HL-60/S4 treated with retinoic acid at 250 ng/mL for 4 days and 3 days (cell line): ENCODE measurements around the gene CLVS2.

Experiments used
- in situ Hi-C: fragments of 300-500 bp; cut with MboI; formaldehyde crosslinking; loops from 2 replicates; pipeline ENCODE4 v1.7.0; 2022; ENCODE audit warnings: low sequenced_read_pairs

CLVS2 gene

GRCh38 chr6:123022975-123023374 lies 26.9 kb downstream of the CLVS2 start:
- in situ Hi-C loops = no loop called here

GRCh38 chr6:123024976-123025375 lies 28.9 kb downstream of the CLVS2 start:
- in situ Hi-C loops = no loop called here

DNA sequence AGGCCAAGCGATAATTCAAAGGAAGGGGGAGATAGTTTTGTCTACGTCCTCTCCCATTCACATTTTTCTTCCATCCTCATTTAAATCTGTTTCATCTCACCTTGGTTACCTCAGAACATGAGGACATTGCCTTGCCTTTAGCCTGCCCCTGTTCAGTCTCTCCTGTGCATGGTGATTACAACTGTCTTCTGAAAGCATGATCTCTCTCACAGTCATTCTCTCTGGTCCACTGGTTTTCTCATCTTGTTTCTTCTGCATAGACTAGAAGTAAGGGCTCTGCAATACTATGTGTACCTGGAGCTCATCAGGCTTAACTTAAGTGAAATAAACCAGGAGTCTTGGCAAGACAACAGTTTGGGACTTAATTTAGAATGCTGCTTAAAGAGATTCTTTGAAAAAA lies 31.4 kb downstream of the CLVS2 start:
- in situ Hi-C loops = no loop called here

DNA sequence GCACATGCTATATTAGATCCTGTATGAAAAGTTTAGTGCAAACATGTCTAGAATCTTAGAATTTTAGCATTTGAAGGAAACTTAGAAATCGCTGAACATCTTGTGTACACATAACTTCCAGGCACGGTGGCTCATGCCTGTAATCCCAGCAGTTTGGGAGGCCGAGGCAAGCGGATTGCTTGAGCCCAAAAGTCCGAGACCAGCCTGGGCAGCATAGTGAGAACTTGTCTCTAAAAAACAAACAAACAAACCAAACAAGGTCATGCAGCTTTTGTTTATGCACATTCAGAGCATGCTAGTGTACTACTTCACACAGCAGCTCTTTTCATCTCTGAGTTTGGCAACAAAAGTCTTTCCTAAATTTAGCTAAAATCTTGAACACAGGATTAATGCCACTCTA lies 32.2 kb downstream of the CLVS2 start:
- in situ Hi-C loops = no loop called here

- in situ Hi-C loops = no loop called here
Observed at GRCh38 chr6:123030282-123030681, 34.2 kb downstream of the CLVS2 start.

DNA sequence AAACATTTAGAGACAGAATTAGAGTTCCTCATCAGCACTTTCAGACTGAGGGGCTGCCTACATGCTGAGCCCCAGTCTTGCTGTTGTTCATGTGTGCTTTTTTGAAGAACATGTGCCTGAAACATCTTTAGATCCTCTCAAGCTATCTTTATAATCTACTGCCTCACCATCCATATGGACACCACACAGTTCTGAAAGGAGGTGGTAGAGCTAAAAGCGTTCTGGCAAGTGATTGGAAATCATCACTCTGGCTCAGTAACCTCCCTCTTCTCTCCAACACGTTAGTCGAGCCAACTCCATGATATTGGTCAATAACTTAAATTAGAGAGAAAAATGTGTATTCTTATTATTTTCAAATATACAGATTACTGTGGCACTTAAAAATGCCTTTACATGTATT lies 40.6 kb downstream of the CLVS2 start:
- in situ Hi-C loops = no loop called here

- in situ Hi-C loops = no loop called here
Observed at GRCh38 chr6:123039431-123039830, 43.4 kb downstream of the CLVS2 start.

DNA sequence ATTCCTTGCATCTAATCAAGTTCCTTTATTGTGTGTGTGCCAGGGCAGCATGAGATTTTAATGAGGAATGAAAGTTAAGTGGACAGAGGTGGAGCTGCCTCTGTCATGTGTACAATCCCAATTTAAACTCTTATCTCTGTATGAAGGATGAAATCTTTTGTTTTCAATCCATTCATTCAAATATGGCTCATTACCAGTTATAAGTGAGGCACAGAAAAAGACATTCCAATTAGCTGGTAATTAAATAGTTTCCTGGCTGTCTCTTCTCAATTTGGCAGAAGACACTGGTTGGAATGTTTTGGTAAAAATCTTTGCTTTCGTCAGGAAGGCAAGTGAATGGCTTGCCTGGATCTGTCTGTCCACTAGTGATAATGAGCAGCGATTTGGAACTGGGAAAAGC lies 46.4 kb downstream of the CLVS2 start:
- in situ Hi-C loops = no loop called here

DNA sequence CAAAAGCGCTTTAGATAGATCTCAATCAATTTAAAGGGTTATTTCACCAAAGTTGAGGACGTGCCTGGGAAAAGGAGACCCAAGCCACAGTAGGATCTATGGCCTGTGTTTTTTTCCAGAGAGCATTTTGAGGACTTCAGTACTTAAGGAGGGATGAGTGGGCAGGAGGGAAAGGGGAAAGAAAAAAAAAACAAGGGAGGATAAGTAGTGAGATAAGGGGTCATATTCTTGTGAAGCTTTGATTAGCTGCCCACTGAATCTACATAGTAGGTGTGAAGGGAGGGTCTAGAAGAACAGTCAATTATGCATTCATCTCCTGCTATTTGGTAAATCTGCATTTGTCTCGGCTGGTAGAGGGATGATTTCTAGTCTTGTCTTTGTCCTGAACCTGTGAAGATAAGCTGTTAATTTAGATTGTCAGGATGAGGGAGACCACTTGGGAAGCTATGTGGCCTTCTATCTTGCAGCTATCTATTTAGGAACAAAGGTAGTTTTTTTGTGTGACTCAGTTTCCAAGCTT lies 48.4 kb downstream of the CLVS2 start:
- in situ Hi-C loops = no loop called here

DNA sequence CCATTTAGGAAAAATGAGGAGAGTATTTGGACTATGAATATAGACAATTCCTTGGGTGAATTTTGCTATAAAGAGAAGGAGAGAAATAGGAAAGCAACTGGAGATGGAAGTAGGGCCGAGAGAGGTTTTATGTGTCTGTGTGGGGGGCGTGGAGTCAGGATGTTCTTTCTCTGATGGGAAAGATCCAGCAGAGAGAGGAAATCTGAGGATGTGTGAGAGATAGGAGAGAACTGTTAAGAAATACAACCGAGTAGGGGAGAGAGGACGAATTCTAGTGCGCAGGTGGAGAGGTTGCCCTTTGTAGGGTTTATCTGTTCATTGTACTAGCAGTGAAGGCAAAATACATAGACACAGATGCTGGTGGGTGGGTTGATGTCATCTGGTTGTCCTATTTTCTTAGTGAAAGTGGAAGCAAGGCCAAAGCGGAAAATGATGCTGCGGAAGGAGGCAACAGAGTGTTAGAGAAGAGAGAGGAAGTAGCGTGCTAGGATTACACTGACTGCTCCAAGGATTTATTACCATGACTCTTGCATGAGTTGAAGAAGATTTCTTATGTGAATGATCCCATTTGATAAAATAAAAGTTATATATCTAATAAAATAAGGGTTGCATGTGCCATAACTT lies 57.7 kb downstream of the CLVS2 start:
- in situ Hi-C loops = no loop called here

GRCh38 chr6:123055256-123055655 lies 59.2 kb downstream of the CLVS2 start:
- in situ Hi-C loops = no loop called here

DNA sequence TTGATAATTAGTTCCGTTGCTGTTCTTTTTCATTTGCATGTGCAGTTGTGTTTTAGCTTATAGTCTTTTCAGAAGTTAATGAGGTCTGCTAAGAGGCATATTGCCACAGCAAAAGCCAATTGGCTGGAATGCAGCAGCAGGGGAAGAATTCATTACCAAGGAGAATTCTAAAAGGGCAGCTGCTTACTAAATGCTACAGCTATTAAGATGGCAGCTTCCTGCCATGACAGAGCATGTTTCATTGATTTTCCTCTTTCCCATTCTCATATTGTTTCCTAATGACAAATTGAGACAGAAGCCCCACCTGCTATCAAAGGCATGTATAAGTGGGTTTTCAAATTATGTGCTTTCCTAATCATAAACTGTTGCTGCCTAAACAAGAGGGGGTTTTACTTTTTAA lies 66.6 kb downstream of the CLVS2 start:
- in situ Hi-C loops = no loop called here

GRCh38 chr6:123064038-123064437 lies 68.0 kb downstream of the CLVS2 start:
- in situ Hi-C loops = no loop called here

- in situ Hi-C loops = no loop called here
Observed at GRCh38 chr6:123074616-123075015, 78.6 kb downstream of the CLVS2 start.

- in situ Hi-C loops = no loop called here
Observed at GRCh38 chr6:123085403-123085802, 89.4 kb downstream of the CLVS2 start.

GRCh38 chr6:123089226-123089625 lies 93.2 kb downstream of the CLVS2 start:
- in situ Hi-C loops = no loop called here

GRCh38 chr6:123091091-123091895 lies 95.3 kb downstream of the CLVS2 start:
- in situ Hi-C loops = no loop called here

DNA sequence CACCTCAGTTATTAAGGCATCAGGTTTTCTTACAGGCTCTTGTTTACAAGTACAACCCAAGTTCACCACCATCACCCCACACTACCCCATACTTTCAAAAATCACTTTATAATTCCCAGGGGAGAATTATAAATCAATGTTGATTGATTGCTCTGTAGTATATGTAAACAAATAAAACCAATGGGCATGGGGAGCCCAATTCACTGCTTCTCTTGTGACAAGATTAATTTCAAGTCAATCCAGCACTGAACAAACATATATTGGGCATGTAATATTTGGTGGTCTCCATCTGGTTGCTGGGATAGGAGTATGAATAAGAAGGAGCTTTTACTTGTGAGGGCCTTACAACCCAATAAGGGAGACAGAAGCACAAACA lies 95.8 kb downstream of the CLVS2 start:
- in situ Hi-C loops = no loop called here

DNA sequence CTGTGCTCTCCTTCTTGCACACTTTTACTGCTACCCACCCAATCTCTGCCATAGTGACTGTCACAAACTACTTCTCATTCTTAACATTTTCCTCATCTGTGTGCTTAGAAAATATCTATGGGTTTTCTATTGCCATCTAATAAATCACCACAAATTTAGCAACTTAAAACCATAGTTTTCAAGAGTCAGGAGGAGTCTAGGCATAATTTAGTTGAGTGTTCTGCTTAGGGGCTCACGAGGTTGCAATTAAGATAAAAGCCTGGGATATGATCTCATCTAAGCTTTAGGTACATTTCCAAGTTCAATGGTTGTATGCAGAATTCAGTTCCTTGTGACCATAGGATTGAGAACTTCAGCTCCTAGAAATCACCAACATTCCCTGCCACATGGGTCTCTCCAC lies 98.8 kb downstream of the CLVS2 start:
- in situ Hi-C loops = no loop called here

- in situ Hi-C loops = no loop called here
Observed at GRCh38 chr6:123105561-123105960, 109.5 kb downstream of the CLVS2 start.

DNA sequence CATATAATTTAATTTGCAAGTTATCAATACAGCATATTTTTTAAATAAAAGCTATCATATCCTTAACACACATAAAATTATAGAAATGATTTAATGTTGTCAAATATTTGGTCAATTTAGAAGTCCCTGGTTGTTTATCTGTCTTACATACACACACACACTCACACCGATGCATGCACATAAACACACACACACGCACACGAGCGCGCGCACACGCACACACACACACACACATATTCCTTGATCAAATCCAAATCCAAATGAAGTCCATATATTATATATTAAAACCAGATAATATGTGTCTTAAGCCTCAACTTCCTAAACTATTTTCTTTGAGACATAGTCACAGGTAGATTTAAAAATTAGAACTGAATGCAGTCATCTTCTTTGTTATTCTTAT lies 120.3 kb downstream of the CLVS2 start:
- in situ Hi-C loops = no loop called here

DNA sequence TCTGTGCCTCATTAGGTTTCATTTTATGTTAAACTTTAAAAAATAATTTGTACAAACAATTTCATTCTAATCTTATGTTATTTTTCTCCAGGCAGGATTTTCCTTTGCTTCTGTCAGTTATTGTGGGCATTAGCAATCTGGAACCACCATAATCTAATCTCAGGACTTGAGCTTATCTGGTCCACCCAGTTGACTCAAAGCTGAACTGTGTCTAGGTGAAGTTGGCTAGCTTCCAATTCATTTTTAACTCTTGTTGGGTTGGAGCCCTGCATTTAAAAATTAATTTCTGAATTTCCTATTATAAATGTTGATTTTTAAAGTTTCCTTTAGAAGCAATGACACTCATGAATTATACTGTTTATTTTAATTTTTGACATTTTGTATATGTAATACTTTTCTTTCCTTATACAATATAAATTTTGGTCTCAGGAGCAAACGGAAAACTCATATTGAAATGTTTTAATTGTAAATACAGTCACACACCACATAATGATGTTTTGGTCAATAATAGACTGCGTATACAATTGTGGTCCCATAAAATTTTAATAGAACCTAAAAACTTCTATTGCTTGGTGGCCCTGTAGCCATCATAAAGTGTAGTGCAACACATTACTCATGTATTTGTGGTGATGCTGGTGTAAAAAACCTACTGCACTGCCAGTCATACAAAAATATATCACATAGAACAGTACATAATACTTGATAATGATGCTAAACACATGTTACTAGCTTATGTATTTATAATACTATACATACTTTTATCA lies 121.3 kb downstream of the CLVS2 start:
- in situ Hi-C loops = no loop called here
